GDM1 (cell line): ENCODE data around the gene RNASEH2C.
A peak's percentile ranks its signal among the peaks of the same experiment; 100 is the strongest.
"Not testable (repeated sequence)": the region's sequence is repeated elsewhere in the genome, so short reads cannot be mapped to it uniquely, and the experiment has no call there.

Experiments
- DNase-seq: peaks from one replicate; lab custom pipeline; 2025; lab: John Stamatoyannopoulos, UW

The RNASEH2C gene

GRCh38 chr11:65716774-65717405, 3.7 kb downstream of the RNASEH2C start:
- no peak for DNase-seq

GRCh38 chr11:65716302-65716701, 4.3 kb downstream of the RNASEH2C start:
- DNase-seq = no peak

GRCh38 chr11:65714433-65714832, 6.2 kb downstream of the RNASEH2C start:
- no peak for DNase-seq

GRCh38 chr11:65713212-65713969, 7.2 kb downstream of the RNASEH2C start:
- no peak for DNase-seq

- DNase-seq = no peak
Observed at GRCh38 chr11:65712633-65713076, 7.9 kb downstream of the RNASEH2C start.

GRCh38 chr11:65711785-65712632, 8.6 kb downstream of the RNASEH2C start, which contains the start of gene KAT5:
TSS of gene KAT5 (plus strand) at chr11:65712252. CDS start at chr11:65712268, 16 bp downstream.
- peak; percentile 96 for DNase-seq

- no peak for DNase-seq
Observed at GRCh38 chr11:65710421-65710820, 10.2 kb downstream of the RNASEH2C start.

GRCh38 chr11:65709661-65710060, 10.9 kb downstream of the RNASEH2C start:
- no peak for DNase-seq

GRCh38 chr11:65708451-65708850, 12.1 kb downstream of the RNASEH2C start:
- DNase-seq = no peak

- not testable (repeated sequence) for DNase-seq
Observed at GRCh38 chr11:65707002-65707401, 13.6 kb downstream of the RNASEH2C start.

GRCh38 chr11:65706303-65706763, 14.3 kb downstream of the RNASEH2C start:
- peak; percentile 56 for DNase-seq

GRCh38 chr11:65703846-65704245, 16.8 kb downstream of the RNASEH2C start:
- DNase-seq = no peak

- no peak for DNase-seq
Observed at GRCh38 chr11:65701686-65702085, 18.9 kb downstream of the RNASEH2C start.

GRCh38 chr11:65700399-65700798, 20.2 kb downstream of the RNASEH2C start:
- DNase-seq = no peak

GRCh38 chr11:65699306-65699705, 21.3 kb downstream of the RNASEH2C start:
- DNase-seq = no peak

GRCh38 chr11:65698205-65698604, 22.4 kb downstream of the RNASEH2C start:
- no peak for DNase-seq

GRCh38 chr11:65696802-65697552, 23.6 kb downstream of the RNASEH2C start:
- DNase-seq = no peak

- DNase-seq = no peak
Observed at GRCh38 chr11:65695459-65696241, 24.9 kb downstream of the RNASEH2C start.

- no peak for DNase-seq
Observed at GRCh38 chr11:65692367-65692766, 28.2 kb downstream of the RNASEH2C start.

GRCh38 chr11:65691847-65692246, 28.8 kb downstream of the RNASEH2C start:
- DNase-seq = not testable (repeated sequence)

- no peak for DNase-seq
Observed at GRCh38 chr11:65685981-65686380, 34.6 kb downstream of the RNASEH2C start.
